ENCODE results near the gene ZPBP. TPM values are rescaled to one million over a fixed set of nuclear protein-coding genes. Genes with fewer than 3 reads are reported as not detected.

Gene ZPBP
- total RNA-seq, 1 experiment from 2014 or later: not detected

DNA sequence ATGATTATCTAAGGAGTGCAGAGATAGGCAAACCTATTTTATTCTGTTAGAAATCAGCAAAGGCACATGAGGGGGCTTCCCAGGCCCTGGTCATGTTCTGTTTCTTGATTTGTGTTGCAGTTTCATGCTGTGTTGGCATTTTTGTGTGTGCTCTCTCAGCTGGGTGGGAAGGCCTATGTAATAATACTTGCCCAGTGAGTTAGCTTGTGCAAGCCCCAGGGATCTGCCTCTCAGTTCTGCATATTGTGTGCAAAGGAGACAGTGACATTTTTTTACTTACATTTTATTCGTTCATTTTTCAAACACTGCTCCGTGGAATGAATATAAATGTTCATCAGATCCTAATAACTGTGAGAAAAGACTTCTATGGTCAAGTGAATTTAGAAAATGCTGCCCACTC is 200.6 kb downstream of the ZPBP start:
- in situ Hi-C loops (cut with HindIII; ENCODE audit: low pct_unique_long_range_greater_than_20kb, low sequenced_read_pairs): no loop called here
- no peak for DNase-seq (ENCODE audit: low read depth)

Other genes with a start within 250 kb of the ZPBP start
- not detected in 2 replicates for gene IKZF1, start 211.5 kb upstream of the ZPBP start, total RNA-seq (2014; rRNA removed; shearing (Covaris generic); ENCODE audit: low replicate concordance)